Inferior parietal cortex (tissue), 1 donor: Measurements from ENCODE around the gene ATRAID.
A peak's percentile ranks its signal among the peaks of the same experiment; 100 is the strongest.
"Not testable (repeated sequence)": the region's sequence is repeated elsewhere in the genome, so short reads cannot be mapped to it uniquely, and the experiment has no call there.

ENCODE experiments used
- DNase-seq: peaks from one replicate; pipeline ENCODE4 v3.0.0-alpha.2; 2016; ENCODE audit errors: extremely low spot score

Gene ATRAID

GRCh38 chr2:27194538-27195354, 17.1 kb upstream of the ATRAID start:
- DNase-seq, result no peak

GRCh38 chr2:27195799-27196198, 16.0 kb upstream of the ATRAID start:
- not testable (repeated sequence) for DNase-seq

GRCh38 chr2:27198068-27198467, 13.8 kb upstream of the ATRAID start:
- not testable (repeated sequence) for DNase-seq

- DNase-seq, result no peak
Observed at GRCh38 chr2:27198627-27199026, 13.2 kb upstream of the ATRAID start.

DNA sequence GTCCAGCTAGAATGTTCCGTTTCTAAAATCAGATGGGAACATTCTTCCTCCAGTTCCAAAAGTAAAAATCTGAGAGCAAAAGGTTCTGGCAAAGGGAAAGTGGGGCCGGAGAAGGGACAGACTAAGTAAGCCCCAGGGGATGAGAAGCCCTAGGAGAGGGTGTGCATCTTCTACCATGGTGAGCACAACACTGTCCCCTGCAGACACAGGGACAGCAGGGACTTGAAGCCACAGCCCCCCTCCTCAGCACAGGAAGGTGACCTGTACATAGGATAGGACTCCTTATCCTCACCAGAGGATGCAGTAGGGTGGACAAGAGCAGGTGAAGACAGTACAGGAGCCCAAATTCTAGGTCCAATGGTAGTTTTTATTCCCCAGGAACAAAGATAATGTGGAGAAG, 12.6 kb upstream of the ATRAID start:
- DNase-seq, result no peak

DNA sequence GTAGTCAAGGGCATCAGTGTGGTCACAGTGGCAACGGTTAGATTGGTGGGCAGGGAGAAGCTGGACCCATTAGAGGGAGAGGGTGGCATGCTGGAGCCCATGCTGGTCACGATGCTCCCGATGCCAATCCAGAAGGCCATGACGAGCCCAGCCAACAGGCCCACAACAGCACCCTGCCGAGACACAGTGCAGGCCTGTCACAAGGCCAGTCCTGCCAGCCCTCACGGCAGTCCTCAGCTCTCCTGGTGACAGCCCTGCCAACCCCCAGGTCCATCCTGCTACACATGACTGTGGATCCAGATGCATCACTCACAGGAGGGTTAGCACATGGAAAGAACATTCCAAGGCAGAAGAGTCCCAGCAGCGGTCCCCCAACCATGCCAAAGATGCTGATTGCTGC, 10.2 kb upstream of the ATRAID start:
- no peak for DNase-seq

- no peak for DNase-seq
Observed at GRCh38 chr2:27202854-27203253, 9.0 kb upstream of the ATRAID start.

DNA sequence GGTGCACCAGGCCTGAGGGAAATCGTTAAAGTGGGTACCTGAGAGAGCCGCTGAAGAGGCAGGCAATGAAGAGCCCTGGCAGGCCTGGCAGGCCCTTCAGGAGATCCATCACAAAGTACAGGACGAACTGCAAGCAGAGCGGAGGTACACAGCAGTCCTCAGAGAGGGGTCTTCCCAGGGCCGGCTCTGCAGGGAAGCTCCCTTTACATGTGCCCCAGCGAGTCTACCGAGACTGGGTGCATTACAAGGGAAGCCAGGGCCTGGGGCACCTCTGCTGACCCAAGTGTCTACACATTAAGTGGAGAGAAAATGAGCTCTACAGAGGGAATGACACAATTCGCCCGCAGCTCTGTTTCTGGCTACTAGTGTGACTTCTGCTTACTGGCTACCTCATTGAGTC, 8.1 kb upstream of the ATRAID start:
- no peak for DNase-seq

- DNase-seq, result no peak
Observed at GRCh38 chr2:27204566-27204965, 7.3 kb upstream of the ATRAID start.

DNA sequence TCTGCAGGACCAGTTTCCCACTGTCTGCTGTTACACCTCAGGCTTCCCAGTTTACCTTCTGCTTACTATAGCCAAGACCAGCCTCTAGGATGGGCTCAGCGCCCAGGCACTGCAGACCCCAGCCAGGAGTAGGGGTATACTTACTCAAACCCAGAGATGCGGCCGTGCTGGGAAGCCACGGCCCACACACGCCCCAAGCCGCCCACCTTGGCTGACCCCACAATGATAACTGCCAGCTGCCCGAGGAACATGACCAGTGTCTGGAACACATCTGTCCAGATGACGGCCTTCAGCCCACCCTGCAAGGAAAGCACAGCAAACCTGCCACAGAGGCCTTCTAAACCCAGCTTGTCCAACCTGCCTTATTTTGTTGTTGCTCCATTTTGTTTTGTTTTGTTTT, 6.6 kb upstream of the ATRAID start:
- no peak for DNase-seq

DNA sequence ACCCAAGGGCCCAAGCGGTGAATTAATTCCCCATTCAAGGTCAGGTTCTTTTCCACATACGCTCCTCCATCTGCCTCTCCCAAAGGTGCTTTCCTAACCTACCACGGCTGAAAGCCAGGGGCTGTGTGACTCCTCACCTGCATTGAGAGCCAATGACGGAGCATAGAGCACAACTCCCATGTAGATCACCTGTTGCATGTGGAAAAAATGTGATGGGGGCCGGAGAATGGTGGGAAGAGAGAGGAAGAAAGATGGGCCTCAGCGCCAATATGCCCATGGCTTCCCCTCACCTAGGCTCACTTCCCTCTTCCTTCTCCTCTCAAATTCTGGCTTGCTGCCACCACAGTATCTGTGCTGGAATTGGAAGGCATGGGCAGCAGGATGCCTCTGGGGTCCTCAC, 5.5 kb upstream of the ATRAID start:
- no peak for DNase-seq

- no peak for DNase-seq
Observed at GRCh38 chr2:27208486-27209050, 3.3 kb upstream of the ATRAID start.

GRCh38 chr2:27209621-27210401, 2.0 kb upstream of the ATRAID start:
- DNase-seq, result no peak

DNA sequence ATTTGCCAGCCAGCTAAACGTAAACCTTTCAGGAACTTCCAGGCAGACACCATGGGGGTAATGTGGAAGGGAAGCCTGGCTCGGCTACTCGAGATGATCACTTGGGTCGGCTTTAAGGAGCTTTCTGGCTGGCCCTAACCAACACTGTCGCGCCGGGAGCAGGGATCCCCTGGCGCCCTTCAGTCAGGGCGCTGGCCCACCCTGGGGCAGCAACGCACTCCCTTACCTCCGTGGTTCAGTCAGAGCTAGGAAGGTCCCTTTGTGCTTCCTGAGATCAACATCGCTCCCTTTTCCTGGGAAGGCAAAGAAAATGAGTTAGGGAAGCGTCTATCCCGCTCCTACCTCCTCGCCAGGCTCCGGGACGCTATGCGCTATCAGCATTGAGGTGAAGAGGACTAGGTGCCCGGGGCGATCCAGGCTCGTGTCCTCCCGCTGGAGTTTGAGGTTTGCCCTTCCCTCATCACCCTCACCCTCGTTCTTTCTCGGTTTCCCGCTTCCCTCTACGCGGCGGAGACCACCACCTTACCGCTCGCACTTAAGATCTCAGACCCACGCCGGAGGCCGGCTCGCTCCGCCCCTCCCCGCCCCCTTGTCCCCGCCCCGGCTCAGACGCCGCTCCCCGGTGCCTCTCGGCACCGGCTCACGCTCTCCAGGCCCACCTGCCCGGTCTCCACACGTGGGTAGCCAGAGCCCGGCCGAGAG, 449 bp upstream of the ATRAID start:
- peak; percentile 16 for DNase-seq

DNA sequence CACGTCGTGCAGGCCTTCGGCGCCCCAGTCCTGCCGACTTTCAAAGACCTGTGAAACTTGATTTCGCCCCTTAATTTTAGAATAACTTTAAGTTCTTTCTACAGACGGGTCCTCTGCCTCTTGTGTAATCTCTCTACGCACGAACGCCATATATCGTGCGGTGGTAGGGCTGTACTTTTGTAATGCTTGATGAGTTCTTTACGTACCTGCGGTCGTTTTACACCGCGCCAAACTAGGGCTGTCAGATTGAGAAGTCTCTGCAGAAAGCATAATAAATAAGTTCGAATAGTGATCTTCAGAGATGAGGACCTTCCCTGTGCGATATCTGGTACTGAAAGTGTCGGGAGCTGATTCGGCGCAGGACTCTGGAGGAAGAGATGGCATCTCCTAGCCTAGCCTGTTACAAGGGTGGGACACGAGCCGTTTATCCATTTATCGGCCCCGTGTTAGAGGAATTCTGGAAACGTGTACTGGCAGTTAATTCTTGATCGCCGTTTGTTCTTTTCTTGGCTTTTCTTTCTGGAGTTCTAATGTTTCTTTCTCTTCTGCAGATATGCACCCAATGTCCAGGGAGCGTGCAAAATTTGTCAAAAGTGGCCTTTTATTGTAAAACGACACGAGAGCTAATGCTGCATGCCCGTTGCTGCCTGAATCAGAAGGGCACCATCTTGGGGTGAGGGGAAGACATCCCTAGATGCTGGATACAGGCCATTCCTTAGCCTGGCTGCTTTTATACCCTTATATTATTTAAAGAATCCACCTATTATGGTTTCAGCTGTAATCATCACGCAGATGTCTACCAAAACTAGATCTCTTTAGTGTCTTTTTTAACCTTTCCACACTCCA, 1.0 kb downstream of the ATRAID start:
- no peak for DNase-seq

- no peak for DNase-seq
Observed at GRCh38 chr2:27214941-27215340, 3.1 kb downstream of the ATRAID start.

- no peak for DNase-seq
Observed at GRCh38 chr2:27216416-27217137, 4.7 kb downstream of the ATRAID start.

DNA sequence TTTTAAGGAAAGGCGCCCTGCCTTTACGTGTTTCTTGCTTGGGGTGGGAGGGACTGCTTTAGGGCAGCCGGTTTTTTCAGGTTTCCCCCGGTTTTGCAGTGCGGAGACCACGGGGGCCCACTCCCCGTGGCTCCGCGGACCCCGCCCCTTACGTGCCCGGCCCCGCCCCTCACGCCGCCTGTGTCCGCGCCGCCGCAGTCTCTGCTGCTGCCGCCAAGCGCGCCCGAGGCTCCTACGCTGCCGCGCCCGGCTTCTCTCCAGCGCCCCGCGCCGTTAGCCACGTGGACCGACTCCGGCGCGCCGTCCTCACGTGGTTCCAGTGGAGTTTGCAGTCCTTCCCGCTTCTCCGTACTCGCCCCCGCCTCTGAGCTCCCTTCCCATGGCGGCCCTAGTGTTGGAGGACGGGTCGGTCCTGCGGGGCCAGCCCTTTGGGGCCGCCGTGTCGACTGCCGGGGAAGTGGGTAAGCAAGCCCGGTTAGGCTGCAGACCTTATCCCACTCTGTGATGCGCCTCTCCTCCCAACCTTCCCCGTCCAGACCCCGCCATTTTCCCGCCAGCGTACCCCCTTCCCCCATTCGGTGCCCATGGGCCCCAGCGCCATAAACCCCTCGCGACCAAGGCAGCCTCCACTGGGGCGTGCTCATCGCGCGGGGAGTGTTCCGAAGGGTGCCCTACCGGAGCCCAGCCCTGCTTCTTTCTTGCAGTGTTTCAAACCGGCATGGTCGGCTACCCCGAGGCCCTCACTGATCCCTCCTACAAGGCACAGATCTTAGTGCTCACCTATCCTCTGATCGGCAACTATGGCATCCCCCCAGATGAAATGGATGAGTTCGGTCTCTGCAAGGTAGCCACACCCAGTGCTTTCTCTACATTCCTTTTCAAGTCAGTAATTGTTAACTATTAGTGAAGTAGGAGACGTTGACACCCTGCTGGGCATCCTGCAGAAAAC, 5.6 kb downstream of the ATRAID start, which contains the start of gene CAD:
CAD (plus strand) TSS at position 197 of the 949 bp plus-strand sequence; CDS start at position 380, 183 bp downstream.
- peak; percentile 79 for DNase-seq

DNA sequence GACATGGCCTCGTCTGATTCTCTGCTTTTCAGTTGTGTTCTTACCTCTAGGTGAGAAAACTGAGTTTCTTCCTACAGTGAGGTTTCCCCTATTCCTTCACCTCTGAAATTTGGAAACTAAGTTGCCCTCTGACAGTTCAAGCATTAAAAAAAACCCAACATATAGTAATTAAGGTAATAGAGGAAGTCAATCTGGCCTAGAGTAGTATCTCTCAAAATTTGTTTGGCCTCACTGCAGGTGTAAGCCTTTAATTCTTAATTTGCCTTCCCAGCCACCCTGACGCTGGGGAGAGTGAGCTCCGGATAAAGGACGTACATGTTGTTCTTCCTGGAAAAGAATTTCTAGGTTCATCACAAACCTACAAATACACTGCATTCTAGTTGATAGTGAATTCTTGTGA, 6.8 kb downstream of the ATRAID start:
- DNase-seq, result no peak
